Keratinocyte (primary cell): Measurements from ENCODE around the gene MLX. TPM values are rescaled to one million over a fixed set of nuclear protein-coding genes. Genes with fewer than 3 reads are reported as not detected.

ENCODE experiments used
- DNase-seq: peaks from one replicate; pipeline ENCODE4 v3.0.0-alpha.2; 2011; ENCODE audit warnings: low read depth, missing footprints, low spot score
- FAIRE-seq: peaks from 2 replicates; lab custom pipeline; 2011; peaks lifted over from hg19 to GRCh38; lab: Jason Lieb, UNC
- H2AFZ ChIP-seq: 2 replicates; pipeline ENCODE4 v1.6.0; 2012; ENCODE audit warnings: low read length, control low read depth, inconsistent platforms; ENCODE audit not compliant: control insufficient read depth
- H3K27ac ChIP-seq: 2 replicates; pipeline ENCODE4 v1.5.1; 2011; ENCODE audit warnings: low read length; ENCODE audit not compliant: control insufficient read depth, insufficient read depth
- H3K27me3 ChIP-seq: 3 replicates; pipeline ENCODE4 v1.6.0; 2011; ENCODE audit warnings: low read length; ENCODE audit not compliant: control insufficient read depth, insufficient read depth; ENCODE audit errors: extremely low read depth
- H3K36me3 ChIP-seq, 2 experiments: 2 replicates in 1 of 2; 3 replicates in 1 of 2; pipeline ENCODE4 v1.5.1; 2011; ENCODE audit warnings: low read length in 2 of 2, mild to moderate bottlenecking in 1 of 2; ENCODE audit not compliant: control insufficient read depth in 2 of 2, insufficient read depth in 2 of 2; ENCODE audit errors: extremely low read depth in 1 of 2
- H3K4me1 ChIP-seq: 3 replicates; pipeline ENCODE4 v1.5.1; 2011; ENCODE audit warnings: low read length; ENCODE audit not compliant: control insufficient read depth, insufficient read depth; ENCODE audit errors: extremely low read depth
- H3K4me2 ChIP-seq: 3 replicates; pipeline ENCODE4 v1.6.0; 2011; ENCODE audit warnings: low read depth, low read length; ENCODE audit not compliant: control insufficient read depth, insufficient read depth; ENCODE audit errors: extremely low read depth
- H3K4me3 ChIP-seq, 3 experiments: fragments of 200-600 bp in 1 of 3; sonication (generic) in 1 of 3; 2 replicates in 2 of 3; 3 replicates in 1 of 3; pipeline ENCODE4 v1.5.1; 2011 to 2016; ENCODE audit warnings: low read length in 3 of 3, mild to moderate bottlenecking in 3 of 3, control low read depth in 2 of 3, inconsistent platforms in 1 of 3, low read depth in 1 of 3, mixed read lengths in 1 of 3, mixed run types in 1 of 3, moderate library complexity in 1 of 3; ENCODE audit not compliant: control insufficient read depth in 2 of 3, insufficient read depth in 2 of 3; ENCODE audit errors: extremely low read depth in 1 of 3
- H3K79me2 ChIP-seq: 2 replicates; pipeline ENCODE4 v1.6.0; 2012; ENCODE audit warnings: low read length; ENCODE audit not compliant: control insufficient read depth, insufficient read depth
- H3K9ac ChIP-seq: 3 replicates; pipeline ENCODE4 v1.6.0; 2011; ENCODE audit warnings: low read length; ENCODE audit not compliant: control insufficient read depth, insufficient read depth; ENCODE audit errors: extremely low read depth
- H3K9me1 ChIP-seq: 3 replicates; pipeline ENCODE4 v1.6.0; 2011; ENCODE audit warnings: low read length; ENCODE audit not compliant: control insufficient read depth, insufficient read depth; ENCODE audit errors: extremely low read depth
- H3K9me3 ChIP-seq: 2 replicates; pipeline ENCODE4 v1.5.1; 2012; ENCODE audit warnings: low read depth, low read length; ENCODE audit not compliant: control insufficient read depth
- H4K20me1 ChIP-seq: 3 replicates; pipeline ENCODE4 v1.6.0; 2011; ENCODE audit warnings: low read length; ENCODE audit not compliant: control insufficient read depth, insufficient read depth; ENCODE audit errors: extremely low read depth
- CTCF ChIP-seq, 3 experiments: IDR thresholded peaks in 1 of 3; conservative IDR thresholded peaks in 1 of 3; optimal IDR thresholded peaks in 1 of 3; 2 replicates in 2 of 3; 3 replicates in 1 of 3; pipeline versions ENCODE3 to v1.5.1; 2011; ENCODE audit warnings: low read length in 3 of 3, mild to moderate bottlenecking in 3 of 3, moderate library complexity in 2 of 3, control low read depth in 1 of 3, inconsistent platforms in 1 of 3; ENCODE audit not compliant: insufficient read depth in 2 of 3; ENCODE audit errors: extremely low read depth in 1 of 3
- EZH2 ChIP-seq: IDR thresholded peaks from one replicate; pipeline ENCODE4 v1.6.1; 2012; ENCODE audit warnings: inconsistent platforms, mild to moderate bottlenecking, low read length, moderate library complexity
- dilution Hi-C: fragments of 300-500 bp; cut with MboI; formaldehyde crosslinking; loops from one replicate; pipeline ENCODE4 v1.7.0; 2020; ENCODE audit warnings: low sequenced_read_pairs; ENCODE audit not compliant: extremely low pct_ligation_motif_present
- polyA plus RNA-seq, 5 experiments: library from polyadenylated mRNA; depleted of rRNA in 3 of 5; stranded (reverse) in 3 of 5; stranded (forward) in 1 of 5; unstranded in 1 of 5; fragments of >200 nt; gene quantifications; 1 replicate in 1 of 5; 2 replicates in 3 of 5; 3 replicates in 1 of 5; pipeline versions ENCODE4 v1.2.1 to v1.2.3, GENCODE V29; 2011 to 2012; ENCODE audit warnings: missing spikeins in 2 of 5, low read depth in 1 of 5, low replicate concordance in 1 of 5

The MLX gene
- polyA plus RNA-seq, 1 donor (not counting 4 experiments of a cell fraction or from before 2014, with no cell fraction given): 39.2 TPM

GRCh38 chr17:42571435-42572225, 4.7 kb downstream of the MLX start:
- TF ChIP-seq CTCF (optimal IDR thresholded peaks at IDR 0.05 in 1 of 3, IDR thresholded peaks at IDR 0.05 in 1 of 3, conservative IDR thresholded peaks at IDR 0.05 in 1 of 3; ENCODE audit: extremely low read depth in 1 of 3, insufficient read depth in 2 of 3, low read length in 3 of 3) (no peak), EZH2 (no peak)
- Histone ChIP-seq H3K9me1 (no peaks in the 10 kb centered on the region), H3K27ac (no peak overlapping the region), H3K9ac (no peak overlapping the region), H3K79me2 (peaks cover 45% of the 10 kb centered on the region), H3K4me1 (peaks cover 12% of the 10 kb centered on the region), H3K4me2 (no peak overlapping the region), H3K36me3 (peaks cover 39 to 47% of the 10 kb centered on the region in 2 experiments), H4K20me1 (no peaks in the 10 kb centered on the region), H3K27me3 (no peaks in the 10 kb centered on the region), H3K4me3 (no peak overlapping the region), H2AFZ (no peak overlapping the region), H3K9me3 (no peaks in the 10 kb centered on the region)
- FAIRE-seq: no peak
- dilution Hi-C loops: no loop called here
- DNase-seq: no peak

GRCh38 chr17:42573095-42573494, 6.2 kb downstream of the MLX start:
- no peak for FAIRE-seq
- Histone ChIP-seq H3K27ac (no peak overlapping the region), H3K36me3 (peaks cover 39 to 47% of the 10 kb centered on the region in 2 experiments), H3K4me1 (peaks cover 12% of the 10 kb centered on the region), H2AFZ (no peak overlapping the region), H3K79me2 (peaks cover 48% of the 10 kb centered on the region), H3K27me3 (no peaks in the 10 kb centered on the region), H3K4me3 (no peak overlapping the region), H3K9me3 (no peaks in the 10 kb centered on the region), H3K4me2 (no peak overlapping the region), H4K20me1 (no peaks in the 10 kb centered on the region), H3K9ac (no peak overlapping the region), H3K9me1 (no peaks in the 10 kb centered on the region)
- dilution Hi-C loops: no loop called here
- TF ChIP-seq EZH2: no peak
- no peak for TF ChIP-seq CTCF (optimal IDR thresholded peaks at IDR 0.05 in 1 of 3, IDR thresholded peaks at IDR 0.05 in 1 of 3, conservative IDR thresholded peaks at IDR 0.05 in 1 of 3; ENCODE audit: extremely low read depth in 1 of 3, insufficient read depth in 2 of 3, low read length in 3 of 3)
- DNase-seq: no peak
